GM12878 (cell line): ENCODE results near the gene VPS16. TPM values are rescaled to one million over a fixed set of nuclear protein-coding genes. Genes with fewer than 3 reads are reported as not detected.

ENCODE experiments used
- ATAC-seq: fragments of 200-7000 bp; cut with Tn5 transposase; 3 replicates; pipeline ENCODE4 v1.9.1; 2020; ENCODE audit warnings: mild to moderate bottlenecking, moderate library complexity
- BruUV-seq: library from RNA; stranded (reverse); fragments of 400-500 nt; replicated peaks from 2 replicates; lab custom pipeline; 2021; lab: Mats Ljungman, UMichigan
- CTCF ChIA-PET: fragments of 300-600 bp; sonication (Branson Sonifier 250); formaldehyde crosslinking; extraction: SDS; loops from one replicate; lab custom pipeline; 2021; ENCODE audit warnings: inconsistent platforms; lab: Yijun Ruan, JAX
- POLR2A ChIA-PET: fragments of 350-600 bp; formaldehyde crosslinking; extraction: SDS; loops from one replicate; lab custom pipeline; 2021; ENCODE audit warnings: inconsistent platforms; lab: Charles Lee
- RAD21 ChIA-PET: fragments of 300-600 bp; sonication (Branson Sonifier 250); formaldehyde crosslinking; loops from one replicate; lab custom pipeline; 2023; ENCODE audit warnings: antibody characterized with exemption; ENCODE audit not compliant: unreplicated experiment; lab: Charles Lee
- SMC1A ChIA-PET: fragments of 300-600 bp; sonication (Branson Sonifier 250); formaldehyde crosslinking; loops from one replicate; lab custom pipeline; 2023; ENCODE audit not compliant: unreplicated experiment, uncharacterized antibody; lab: Charles Lee
- DNase-seq: peaks from one replicate; pipeline ENCODE4 v3.0.0-alpha.2; 2011; ENCODE audit warnings: low read depth, low spot score
- FAIRE-seq: peaks from 3 replicates; lab custom pipeline; 2011; peaks lifted over from hg19 to GRCh38; lab: Jason Lieb, UNC
- H2AFZ ChIP-seq: 2 replicates; pipeline ENCODE4 v1.6.0; 2011; ENCODE audit warnings: low read depth, low read length, control low read depth; ENCODE audit not compliant: control insufficient read depth
- H3K27ac ChIP-seq: 2 replicates; pipeline ENCODE4 v1.5.1; 2011; ENCODE audit warnings: control low read depth; ENCODE audit not compliant: control insufficient read depth, insufficient read depth
- H3K27me3 ChIP-seq, 2 experiments: replicated peaks in 1 of 2; 2 replicates each; pipeline versions ENCODE4 v1.6.0 to v1.6.1; 2011; ENCODE audit warnings: low read length in 1 of 2; ENCODE audit not compliant: control insufficient read depth in 2 of 2, insufficient read depth in 2 of 2
- H3K36me3 ChIP-seq, 2 experiments: 2 replicates each; pipeline ENCODE4 v1.5.1; 2011; ENCODE audit warnings: low read length in 1 of 2; ENCODE audit not compliant: control insufficient read depth in 2 of 2, insufficient read depth in 2 of 2
- H3K4me1 ChIP-seq: 2 replicates; pipeline ENCODE4 v1.6.1; 2011; ENCODE audit warnings: mild to moderate bottlenecking, low read length, moderate library complexity, mixed read lengths; ENCODE audit not compliant: control insufficient read depth, insufficient read depth
- H3K4me2 ChIP-seq: 2 replicates; pipeline ENCODE4 v1.6.0; 2011; ENCODE audit warnings: control low read depth; ENCODE audit not compliant: control insufficient read depth, insufficient read depth
- H3K4me3 ChIP-seq: fragments of 200-600 bp; sonication (generic); 2 replicates; pipeline ENCODE4 v1.5.1; 2016
- H3K79me2 ChIP-seq: 2 replicates; pipeline ENCODE4 v1.6.0; 2011; ENCODE audit warnings: low read length; ENCODE audit not compliant: control insufficient read depth, insufficient read depth
- H3K9ac ChIP-seq: 2 replicates; pipeline ENCODE4 v1.8.0; 2011; ENCODE audit warnings: low read length, control low read depth, mixed read lengths; ENCODE audit not compliant: control insufficient read depth, insufficient read depth
- H3K9me3 ChIP-seq: replicated peaks from 3 replicates; pipeline ENCODE4 v1.5.1; 2011; ENCODE audit warnings: mild to moderate bottlenecking, low read length; ENCODE audit not compliant: control insufficient read depth, insufficient read depth
- H4K20me1 ChIP-seq: 2 replicates; pipeline ENCODE4 v1.6.0; 2011; ENCODE audit not compliant: control insufficient read depth, insufficient read depth
- ATF2 ChIP-seq: IDR thresholded peaks from 2 replicates; pipeline ENCODE4 v1.6.1; 2012; ENCODE audit warnings: low read length, inconsistent platforms
- BCL3 ChIP-seq: IDR thresholded peaks from 2 replicates; pipeline ENCODE4 v1.6.1; 2011; ENCODE audit warnings: borderline replicate concordance, low read depth, mild to moderate bottlenecking, moderate library complexity, low read length; ENCODE audit not compliant: insufficient read depth, poor library complexity, severe bottlenecking
- BMI1 ChIP-seq: fragments of 450-650 bp; IDR thresholded peaks from 2 replicates; pipeline ENCODE4 v1.6.1; 2016; ENCODE audit warnings: mild to moderate bottlenecking, moderate library complexity, borderline replicate concordance
- BRCA1 ChIP-seq: IDR thresholded peaks from 2 replicates; pipeline ENCODE4 v1.6.1; 2011; ENCODE audit warnings: low read depth, low read length, improper control_type of control experiment
- CBX3 ChIP-seq: fragments of 200-600 bp; sonication (generic); IDR thresholded peaks from 2 replicates; pipeline ENCODE4 v1.6.1; 2016; ENCODE audit warnings: low read depth, borderline replicate concordance
- CHD4 ChIP-seq: fragments of 200-600 bp; sonication (generic); IDR thresholded peaks from 2 replicates; pipeline ENCODE4 v1.6.1; 2016; ENCODE audit warnings: mild to moderate bottlenecking
- E2F4 ChIP-seq: IDR thresholded peaks from 2 replicates; pipeline ENCODE4 v1.6.1; 2012; ENCODE audit warnings: low read depth, low read length, improper control_type of control experiment
- FOXK2 ChIP-seq: fragments of 450-650 bp; IDR thresholded peaks from 2 replicates; pipeline ENCODE4 v1.6.1; 2017; ENCODE audit warnings: mild to moderate bottlenecking, moderate library complexity
- IRF5 ChIP-seq: fragments of 450-650 bp; IDR thresholded peaks from 2 replicates; pipeline ENCODE4 v1.6.1; 2017; ENCODE audit warnings: borderline replicate concordance
- KLF5 ChIP-seq: fragments of 450-650 bp; IDR thresholded peaks from 2 replicates; pipeline ENCODE4 v1.6.1; 2014; ENCODE audit warnings: mild to moderate bottlenecking; ENCODE audit not compliant: partially characterized antibody
- LARP7 ChIP-seq: fragments of 450-650 bp; IDR thresholded peaks from 2 replicates; pipeline ENCODE4 v1.6.1; 2017; ENCODE audit warnings: mild to moderate bottlenecking
- NFIC ChIP-seq: IDR thresholded peaks from 2 replicates; pipeline ENCODE4 v1.6.1; 2012; ENCODE audit warnings: low read depth, mild to moderate bottlenecking, inconsistent platforms, low read length, moderate library complexity
- NFXL1 ChIP-seq: fragments of 450-650 bp; IDR thresholded peaks from 2 replicates; pipeline ENCODE4 v1.6.1; 2017; ENCODE audit warnings: antibody characterized with exemption, mild to moderate bottlenecking, borderline replicate concordance
- PML ChIP-seq: IDR thresholded peaks from 2 replicates; pipeline ENCODE4 v1.6.1; 2012; ENCODE audit warnings: low read length, inconsistent platforms
- POLR2AphosphoS2 ChIP-seq: IDR thresholded peaks from 2 replicates; pipeline ENCODE4 v1.6.1; 2011; ENCODE audit warnings: low read depth, mild to moderate bottlenecking, low read length, improper control_type of control experiment, moderate library complexity
- RAD21 ChIP-seq: IDR thresholded peaks from 2 replicates; pipeline ENCODE4 v1.6.1; 2011; ENCODE audit warnings: mild to moderate bottlenecking, low read depth, low read length, moderate library complexity; ENCODE audit not compliant: insufficient read depth
- STAT3 ChIP-seq: IDR thresholded peaks from 2 replicates; pipeline ENCODE4 v1.6.1; 2011; ENCODE audit warnings: low read depth, low read length, improper control_type of control experiment
- ZNF217 ChIP-seq: fragments of 450-650 bp; IDR thresholded peaks from 2 replicates; pipeline ENCODE4 v1.6.1; 2017; ENCODE audit warnings: antibody characterized with exemption, mild to moderate bottlenecking
- WGBS: methylation state at CpG from one replicate; pipeline ENCODE4 v1.1.6; 2016; ENCODE audit warnings: low lambda C conversion rate; ENCODE audit not compliant: insufficient replicate concordance, insufficient coverage; ENCODE audit errors: missing lambda C conversion rate; 5-methylcytosine and 5-hydroxymethylcytosine counted together
- in situ Hi-C: fragments of 300-500 bp; cut with MboI; formaldehyde crosslinking; loops from 9 replicates; pipeline ENCODE4 v1.14.3; 2018; ENCODE audit warnings: mixed read lengths
- intact Hi-C: fragments of 100-400 bp; cut with micrococcal nuclease; formaldehyde crosslinking; loops from one replicate; pipeline ENCODE4 v1.14.2; 2022; ENCODE audit not compliant: unreplicated experiment
- polyA plus RNA-seq, 11 experiments: library from polyadenylated mRNA; depleted of rRNA in 4 of 11; unstranded in 6 of 11; stranded (reverse) in 5 of 11; fragments of >200 nt; fragmentation: Nextera tagmentation in 4 of 11; fragmentation: Illumina TruSeq in 1 of 11; extraction: Ambion mirVana in 4 of 11; extraction: Trizol in 1 of 11; gene quantifications; 1 replicate in 1 of 11; 2 replicates in 10 of 11; pipeline versions ENCODE4 v1.2.1 to v1.2.3, GENCODE V29; 2011 to 2016; ENCODE audit warnings: inconsistent platforms in 2 of 11, missing spikeins in 2 of 11, low read depth in 1 of 11
- total RNA-seq, 4 experiments: library from RNA; depleted of rRNA in 3 of 4; stranded (reverse); fragments of >200 nt in 3 of 4; fragmentation: Illumina TruSeq in 1 of 4; extraction: Trizol in 1 of 4; gene quantifications; 2 replicates each; pipeline versions ENCODE4 v1.2.1 to v1.2.3, GENCODE V29; 2013 to 2021

Gene VPS16
- total and polyA plus RNA-seq, 10 of the 15 experiments (the other 5 are each of a cell fraction or from before 2014, with no cell fraction given), result 8.4 to 37.5 (median 26.4) TPM

GRCh38 chr20:2909953-2910352 is 69.4 kb downstream of the VPS16 start:
- no peak for FAIRE-seq
- H3K27me3 ChIP-seq, result no peaks in the 10 kb centered on the region
- DNase-seq, result no peak
- no peaks in the 10 kb centered on the region for H3K9me3 ChIP-seq
- no peak overlapping the region for H2AFZ ChIP-seq
- POLR2A ChIA-PET, result no interaction called here
- H3K36me3 ChIP-seq, result no peaks in the 10 kb centered on the region
- in situ Hi-C loops (no loop called here), intact Hi-C loops (loop anchor here (5.0 kb wide), 2 partner anchors 68 to 92 kb away; partner anchors contain the start of genes PCED1A and VPS16)
- H3K4me3 ChIP-seq, result no peak overlapping the region
- RAD21 ChIA-PET, result no interaction called here
- WGBS, result 89% methylated on average over 2 of the region's 2 CpGs
- no peak overlapping the region for H3K9ac ChIP-seq
- TF ChIP-seq NFXL1 (no peak), FOXK2 (no peak), CBX3 (no peak), E2F4 (no peak), ZNF217 (no peak), BRCA1 (no peak), LARP7 (no peak), KLF5 (no peak), STAT3 (no peak), CHD4 (no peak), ATF2 (no peak), PML (no peak), BMI1 (no peak), POLR2AphosphoS2 (no peak), IRF5 (no peak), NFIC (no peak), RAD21 (no peak), BCL3 (no peak)
- no peak for ATAC-seq
- H4K20me1 ChIP-seq, result no peaks in the 10 kb centered on the region
- no peak overlapping the region for H3K4me2 ChIP-seq
- H3K27ac ChIP-seq, result no peak overlapping the region
- CTCF ChIA-PET, result no interaction called here
- SMC1A ChIA-PET, result interaction anchor here (1.3 kb wide), 1 partner anchor 13 kb away, joined by 4 read pairs; no protein-coding TSS in a partner anchor
- no TSS peak for BruUV-seq
- no peaks in the 10 kb centered on the region for H3K4me1 ChIP-seq
- no peaks in the 10 kb centered on the region; the same call in 1 of the 2 replicates for H3K79me2 ChIP-seq
